ENCODE data around the gene SRRM4.

- TF ChIP-seq POLR2A (IDR thresholded peaks at IDR 0.05) (no peak), CTCF (IDR thresholded peaks at IDR 0.05) (no peak)
Measured at GRCh38 chr12:119182701-119183493, 201.6 kb downstream of the SRRM4 start.
